ENCODE results near the gene POC1A. TPM values are rescaled to one million over a fixed set of nuclear protein-coding genes. Genes with fewer than 3 reads are reported as not detected.

Gene POC1A
- total and polyA plus RNA-seq, 2 of the 8 experiments (the other 6 are each of a cell fraction or from before 2014, with no cell fraction given): 35.7 to 39.2 TPM

DNA sequence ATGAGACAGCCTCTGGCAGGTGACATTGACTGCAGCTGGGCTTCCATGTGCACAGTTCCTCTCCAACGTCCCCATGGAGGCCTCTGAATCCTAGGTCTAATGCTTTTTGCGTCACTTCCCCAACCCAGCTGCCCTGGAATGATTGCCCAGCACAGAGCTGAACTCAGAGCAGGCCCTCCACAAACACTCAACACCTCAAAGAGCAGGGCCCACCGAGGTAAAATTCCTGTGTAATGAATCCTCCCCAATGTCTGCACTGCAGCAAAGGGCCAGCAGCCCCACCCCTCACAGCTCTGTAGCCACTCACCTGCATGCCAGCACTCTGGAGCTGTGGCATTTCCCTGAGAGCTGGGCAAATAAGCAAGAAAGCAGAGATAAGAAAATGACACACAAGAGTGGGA is 55.2 kb downstream of the POC1A start:
- CTCF ChIA-PET (ENCODE audit: partially characterized antibody): interaction anchor here (0.9 to 5.6 kb wide), 5 partner anchors 8 to 96 kb away, joined by 3 to 35 read pairs (median 4); no protein-coding TSS in a partner anchor
- no peak for FAIRE-seq

More for the DNA sequence above, 55.2 kb downstream of the POC1A start:
- TF ChIP-seq CBX8 (IDR thresholded peaks at IDR 0.05; ENCODE audit: borderline replicate concordance, low read depth, low read length) (no peak), RXRA (IDR thresholded peaks at IDR 0.05; ENCODE audit: insufficient read depth, low read depth, low read length) (no peak), BCL11A (IDR thresholded peaks at IDR 0.05; ENCODE audit: low read depth in 2 of 2, low read length in 2 of 2) (no peak), KDM1A (IDR thresholded peaks at IDR 0.05; ENCODE audit: borderline replicate concordance, low read length) (no peak), SIN3A (conservative IDR thresholded peaks at IDR 0.05 in 1 of 2, IDR thresholded peaks at IDR 0.05 in 1 of 2; ENCODE audit: low read depth in 1 of 2, low read length in 2 of 2) (no peak), EP300 (IDR thresholded peaks at IDR 0.05; ENCODE audit: borderline replicate concordance in 1 of 2, low read depth in 2 of 2, low read length in 2 of 2) (no peak), RNF2 (IDR thresholded peaks at IDR 0.05; ENCODE audit: borderline replicate concordance, low read depth, low read length, missing control alignments, poor library complexity, severe bottlenecking) (no peak), SIX5 (IDR thresholded peaks at IDR 0.05; ENCODE audit: low read depth, low read length) (no peak), SIRT6 (IDR thresholded peaks at IDR 0.05; ENCODE audit: low read length) (no peak)
- no peak overlapping the region for H3K14ac ChIP-seq (ENCODE audit: insufficient read length)
- H3K9me3 ChIP-seq (ENCODE audit: insufficient read depth in 2 of 2, low read depth in 1 of 2, low read length in 1 of 2): no peaks in the 10 kb centered on the region
- no peak for DNase-seq (ENCODE audit: low read depth in 1 of 2, low spot score in 2 of 2)
- H3K36me3 ChIP-seq (ENCODE audit: control insufficient read depth in 2 of 4, insufficient read depth in 4 of 4, low read length in 3 of 4): peaks cover 4 to 17% (median 12%) of the 10 kb centered on the region in 4 experiments; a peak in 7 of 8 replicates
- H4K5ac ChIP-seq (ENCODE audit: insufficient read length, low read depth, low read length): no peak overlapping the region
- no peak overlapping the region for H2AK5ac ChIP-seq (ENCODE audit: low read depth, low read length)
- no peak overlapping the region for H3K27ac ChIP-seq (ENCODE audit: low read depth, low read length)
- H3K4ac ChIP-seq (replicated peaks; ENCODE audit: insufficient read length, low read depth, low read length): no peak overlapping the region
- no peak overlapping the region for H3K23ac ChIP-seq (ENCODE audit: insufficient read length)
- no peak overlapping the region for H2BK12ac ChIP-seq (ENCODE audit: low read depth, low read length)
- no peak overlapping the region for H2BK5ac ChIP-seq (ENCODE audit: low read depth, low read length)
- H3K18ac ChIP-seq (ENCODE audit: extremely low read depth, low read length): no peak overlapping the region
- H3K4me1 ChIP-seq (replicated peaks in 1 of 4; ENCODE audit: control insufficient read depth in 3 of 4, insufficient read depth in 4 of 4, low read length in 3 of 4): no peaks in the 10 kb centered on the region
- H2BK120ac ChIP-seq (replicated peaks; ENCODE audit: low read depth, low read length): no peak overlapping the region
- no peak overlapping the region for H3K56ac ChIP-seq (replicated peaks; ENCODE audit: insufficient read length, low read depth, low read length)
- no peaks in the 10 kb centered on the region for H3K79me2 ChIP-seq (ENCODE audit: control insufficient read depth in 1 of 2, insufficient read depth in 2 of 2, low read length in 2 of 2)
- H4K8ac ChIP-seq (ENCODE audit: extremely low read depth, insufficient read depth, low read length): no peak overlapping the region
- H3K23me2 ChIP-seq (ENCODE audit: low read depth, low read length): no peaks in the 10 kb centered on the region
- no peak overlapping the region for H4K91ac ChIP-seq (replicated peaks; ENCODE audit: insufficient read length, low read length)
- 82% methylated on average over 3 of the region's 3 CpGs; no CpG with 5 or more reads in 1 of the 2 experiments for WGBS, 2 experiments (ENCODE audit: extremely low coverage in 1 of 2, insufficient coverage in 1 of 2, insufficient read length in 1 of 2, insufficient replicate concordance in 2 of 2, low coverage in 1 of 2, low lambda C conversion rate in 2 of 2, missing lambda C conversion rate in 1 of 2)
- no peak overlapping the region for H2BK15ac ChIP-seq (ENCODE audit: low read length)
- H3K4me2 ChIP-seq (ENCODE audit: insufficient read depth in 1 of 2, low read depth in 2 of 2, low read length in 2 of 2): no peak overlapping the region
- H4K20me1 ChIP-seq (replicated peaks in 1 of 2; ENCODE audit: control insufficient read depth in 1 of 2, insufficient read depth in 2 of 2, low read length in 2 of 2): peaks cover 0 to 2% of the 10 kb centered on the region in 2 experiments
- H2AFZ ChIP-seq (ENCODE audit: low read length): no peak overlapping the region
- H3K27me3 ChIP-seq (replicated peaks in 1 of 4; ENCODE audit: control insufficient read depth in 3 of 4, extremely low read depth in 1 of 4, insufficient read depth in 3 of 4, low read length in 3 of 4): no peaks in the 10 kb centered on the region
- POLR2A ChIA-PET (ENCODE audit: partially characterized antibody): interaction anchor here (1.0 to 1.5 kb wide), 2 partner anchors 22 to 104 kb away, joined by 3 read pairs; partner anchors contain the start of gene RPL29
- H3K4me3 ChIP-seq (ENCODE audit: extremely low read depth in 1 of 4, insufficient read depth in 2 of 4, low read depth in 3 of 4, low read length in 4 of 4): no peak overlapping the region
- no peak overlapping the region for H3K9ac ChIP-seq (replicated peaks in 1 of 4; ENCODE audit: extremely low read depth in 1 of 4, low read depth in 3 of 4, low read length in 3 of 4)
- no peak overlapping the region for H2BK20ac ChIP-seq (ENCODE audit: low read length)
- no peaks in the 10 kb centered on the region for H3K79me1 ChIP-seq (ENCODE audit: low read depth, low read length)

All from H1 (cell line).